CD4-positive, alpha-beta T cell treated with Interleukin-15 for 4 hours (primary cell): Measurements from ENCODE around the gene CEP68.
"Not testable (repeated sequence)": the region's sequence is repeated elsewhere in the genome, so short reads cannot be mapped to it uniquely, and the experiment has no call there.

Experiments used
- DNase-seq: peaks from one replicate; pipeline ENCODE4 v3.0.0-alpha.2; 2020; ENCODE audit warnings: low spot score

CEP68 gene

DNA sequence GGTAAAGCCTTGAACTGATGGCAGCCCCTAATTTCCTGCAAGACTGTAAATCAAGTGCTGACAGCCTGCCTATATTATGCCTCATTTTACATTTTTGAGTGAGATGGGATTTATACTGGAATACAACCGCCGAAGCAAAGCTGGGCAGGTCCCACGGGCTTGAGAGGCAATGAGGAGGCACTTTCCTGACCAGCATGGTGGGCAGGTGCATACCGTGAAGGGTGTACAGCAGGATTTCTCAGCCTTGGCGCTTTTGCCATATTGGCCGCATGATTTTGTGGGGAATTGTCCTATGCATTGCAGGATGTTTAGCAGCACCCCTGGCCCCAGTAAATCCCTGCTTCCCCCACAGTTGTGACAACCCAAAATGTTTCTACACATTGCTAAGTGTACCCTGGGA, 22.8 kb downstream of the CEP68 start:
- no peak for DNase-seq

DNA sequence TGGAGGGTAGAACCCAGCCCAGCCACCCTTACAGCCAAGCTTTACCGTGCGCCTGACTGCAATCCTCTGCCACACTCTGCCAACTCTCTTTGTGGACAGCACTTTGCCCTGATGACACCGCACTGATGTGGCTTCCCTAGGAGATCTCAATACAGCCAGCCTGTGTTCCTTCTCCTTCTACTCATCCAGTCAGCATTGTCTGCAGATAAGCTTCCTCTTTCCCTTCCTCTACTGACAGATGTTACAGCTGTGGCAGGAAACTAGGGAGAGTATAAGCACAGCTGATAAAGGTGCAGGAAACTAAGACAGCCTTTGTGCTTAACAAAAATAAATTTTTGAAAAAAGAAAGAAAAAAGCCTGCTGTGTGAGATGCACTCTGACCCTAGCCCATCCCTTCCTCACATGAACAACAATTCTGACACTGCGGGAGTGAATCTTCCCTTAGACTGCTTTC, 25.0 kb downstream of the CEP68 start:
- DNase-seq = no peak

DNA sequence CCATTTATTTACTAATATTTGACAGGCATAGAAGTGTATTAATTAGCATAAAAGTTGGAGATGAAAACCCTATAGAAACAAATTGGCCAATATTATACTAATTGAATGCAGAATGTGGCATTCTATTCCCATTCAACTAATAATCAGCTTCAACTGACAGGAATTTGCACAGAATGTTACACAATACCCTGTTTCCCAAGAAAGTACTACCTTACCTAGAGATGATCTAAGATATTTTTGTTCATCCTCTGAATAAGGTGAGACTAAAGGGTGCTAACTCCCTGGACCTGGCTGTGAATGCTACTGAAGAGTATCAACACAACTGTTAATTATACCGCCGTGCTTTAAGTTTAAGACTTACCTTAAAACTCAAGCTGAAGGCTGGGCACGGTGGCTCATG, 28.9 kb downstream of the CEP68 start:
- no peak for DNase-seq

DNA sequence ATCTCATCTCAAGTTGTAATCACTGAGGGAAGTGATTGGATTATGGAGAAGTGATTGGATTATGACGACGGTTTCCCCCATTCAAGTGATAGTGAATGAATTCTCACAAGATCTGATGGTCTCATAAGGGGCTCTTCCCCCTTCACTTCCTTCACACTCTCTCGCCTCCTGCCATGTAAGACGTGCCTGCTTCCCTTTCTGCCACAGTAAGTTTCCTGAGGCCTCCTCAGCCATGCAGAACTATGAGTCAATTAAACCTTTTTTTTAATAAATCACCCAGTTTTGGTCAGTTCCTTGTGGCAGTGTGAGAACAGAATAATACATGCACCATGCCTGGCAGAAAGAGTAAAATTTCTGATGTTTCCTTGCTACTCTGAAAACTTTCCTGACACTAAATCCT, 36.6 kb downstream of the CEP68 start:
- DNase-seq = no peak

DNA sequence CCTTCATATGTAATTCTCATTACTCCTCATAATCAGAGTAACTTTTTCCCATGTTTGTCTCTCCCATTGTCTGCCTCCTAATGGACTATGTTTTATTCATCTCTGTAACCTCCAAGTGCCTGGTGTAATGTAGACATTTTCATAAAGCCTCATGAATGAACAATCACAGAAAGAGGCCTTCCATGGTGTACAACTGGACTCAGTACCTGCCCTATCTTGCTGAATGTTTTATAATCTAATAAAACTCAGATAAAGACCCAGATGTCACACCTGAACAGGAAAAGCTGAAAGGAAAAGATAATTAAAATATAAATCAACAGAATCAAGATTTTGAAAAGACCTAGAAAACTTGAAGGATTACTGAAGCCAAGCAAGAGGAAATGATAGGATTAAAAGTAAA, 37.0 kb downstream of the CEP68 start:
- no peak for DNase-seq

DNA sequence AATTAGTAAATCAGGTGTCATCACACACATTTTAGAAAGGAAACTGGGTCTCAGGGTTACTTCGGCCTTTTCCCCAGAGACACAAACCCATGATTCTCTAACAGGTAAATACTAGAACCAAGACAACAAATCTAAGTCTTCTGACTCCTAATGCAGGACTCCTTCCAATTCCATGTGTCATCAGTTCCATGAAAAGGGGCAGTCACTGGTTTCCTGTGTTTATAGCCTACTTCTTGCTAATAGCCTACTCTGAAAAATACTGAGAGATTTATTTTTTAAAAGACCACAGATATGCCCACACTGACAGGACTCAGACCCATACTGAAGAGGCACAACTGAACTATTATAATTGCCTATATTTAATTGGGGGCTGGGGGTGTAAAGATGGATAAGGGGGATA, 40.7 kb downstream of the CEP68 start:
- no peak for DNase-seq

DNA sequence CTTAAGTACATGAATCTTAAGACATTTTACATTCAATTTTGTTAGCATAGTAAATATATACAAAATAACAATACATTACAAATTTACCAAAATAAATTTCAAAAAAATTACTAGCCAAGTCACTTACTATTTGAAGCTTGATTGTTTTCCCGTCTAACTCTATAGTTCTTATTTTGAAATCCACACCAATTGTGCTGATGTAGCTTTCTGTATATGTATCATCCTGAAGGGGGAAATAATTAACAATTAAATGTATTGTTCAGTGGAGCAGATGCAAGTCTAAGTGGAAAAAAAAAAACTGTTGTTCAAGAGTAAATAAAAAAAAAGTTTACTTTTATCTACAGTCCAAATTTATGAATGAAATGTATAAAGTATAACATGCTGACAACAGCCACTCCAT, 41.6 kb downstream of the CEP68 start:
- no peak for DNase-seq

DNA sequence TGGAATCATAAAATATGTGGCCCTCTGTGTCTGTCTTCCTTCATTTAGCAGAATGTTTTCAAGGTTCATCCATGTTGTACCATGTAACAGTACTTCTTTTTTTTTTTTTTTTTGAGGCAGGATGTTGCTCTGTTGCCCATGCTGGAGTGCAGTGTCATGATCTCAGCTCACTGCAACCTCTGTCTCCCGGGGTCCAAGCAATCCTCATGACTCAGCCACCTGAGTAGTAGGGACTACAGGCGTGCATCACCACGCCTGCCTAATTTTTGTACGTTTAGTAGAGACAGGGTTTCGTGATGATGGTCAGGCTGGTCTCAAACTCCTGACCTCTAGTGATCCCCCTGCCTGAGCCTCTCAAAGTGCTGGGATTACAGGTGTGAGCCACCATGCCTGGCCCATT, 42.5 kb downstream of the CEP68 start:
- DNase-seq = no peak

DNA sequence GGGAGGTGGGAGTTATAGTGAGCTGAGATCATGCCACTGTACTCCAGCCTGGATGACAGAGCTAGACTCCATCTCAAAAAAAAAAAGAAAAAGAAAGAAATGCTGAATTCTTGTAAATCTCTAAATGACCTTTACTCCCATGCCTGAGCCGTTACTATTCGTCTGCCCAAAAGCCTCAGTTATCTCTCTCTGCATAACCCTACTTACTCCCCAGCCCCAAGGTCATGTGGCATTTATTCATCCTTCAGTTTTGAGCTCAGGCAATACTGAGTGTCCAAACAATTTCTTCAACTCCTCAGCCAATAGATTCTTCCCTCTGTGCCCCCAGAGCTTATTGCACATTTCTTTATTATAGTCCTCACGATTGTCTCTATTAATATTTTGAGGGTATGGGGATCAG, 44.9 kb downstream of the CEP68 start:
- DNase-seq = no peak

DNA sequence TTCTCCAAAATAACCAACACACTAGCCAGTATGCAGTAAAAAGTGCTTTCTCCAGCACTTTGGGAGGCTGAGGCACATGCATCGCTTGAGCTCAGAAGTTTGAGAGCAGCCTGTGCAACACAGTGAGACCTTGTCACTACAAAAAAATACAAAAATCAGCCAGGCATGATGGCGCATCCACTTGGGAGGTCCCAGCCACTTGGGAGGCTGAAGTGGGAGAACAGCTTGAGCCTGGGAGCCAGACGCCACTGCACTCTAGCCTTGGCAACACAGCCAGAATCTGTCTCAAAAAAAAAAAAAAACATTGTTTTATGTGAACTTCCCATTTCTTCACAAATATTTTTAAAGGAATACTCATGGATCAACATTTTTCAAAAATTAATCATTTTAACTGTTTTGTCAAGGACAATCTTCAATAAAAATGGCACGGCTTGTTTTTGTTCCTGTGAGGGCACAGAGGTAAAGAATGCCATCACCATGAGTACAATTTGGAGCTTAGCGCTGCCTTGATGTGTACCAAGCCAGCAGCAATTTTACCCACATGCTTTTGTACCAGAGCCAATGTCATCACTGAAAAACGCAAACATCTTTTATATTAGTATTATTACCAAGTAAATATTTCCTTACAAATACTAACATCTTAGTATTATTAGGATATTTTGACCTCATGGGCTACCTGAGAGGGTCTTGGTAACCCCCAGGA, 46.9 kb downstream of the CEP68 start:
- DNase-seq = no peak

DNA sequence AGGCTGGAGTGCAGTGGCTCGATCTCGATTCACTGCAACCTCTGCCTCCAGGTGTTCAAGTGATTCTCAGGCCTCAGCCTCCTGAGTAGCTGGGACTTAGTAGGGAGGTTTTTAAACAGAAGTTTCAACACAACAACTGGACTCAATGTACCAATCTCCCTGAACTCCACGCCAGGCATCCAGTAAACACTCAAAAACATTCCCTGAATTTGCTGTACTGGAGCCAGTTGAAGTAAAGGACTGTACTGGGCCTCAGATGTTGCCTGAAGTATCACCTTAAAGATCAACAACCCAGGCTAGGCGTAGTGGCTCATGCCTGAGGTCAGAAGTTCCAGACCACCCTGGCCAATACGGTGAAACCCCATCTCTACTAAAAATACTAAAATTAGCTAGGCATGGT, 51.3 kb downstream of the CEP68 start:
- DNase-seq = no peak

DNA sequence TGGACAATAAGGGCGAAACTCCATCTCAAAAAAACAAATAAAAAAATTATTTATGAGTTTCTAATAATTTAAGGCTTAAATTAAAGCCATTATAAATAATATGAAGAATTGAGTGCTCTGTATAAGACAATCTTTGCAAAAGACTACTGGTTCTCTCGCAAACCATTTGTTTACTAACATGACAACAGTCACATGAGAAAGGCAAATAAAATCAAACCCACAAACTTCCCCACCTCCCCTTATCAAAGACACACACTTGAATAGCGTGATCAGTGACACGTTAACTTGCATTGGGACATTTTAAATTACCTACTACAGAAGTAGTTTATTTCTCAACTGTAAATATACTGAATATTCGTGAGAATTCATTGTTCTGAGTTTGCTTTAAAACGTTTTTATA, 52.6 kb downstream of the CEP68 start:
- no peak for DNase-seq

DNA sequence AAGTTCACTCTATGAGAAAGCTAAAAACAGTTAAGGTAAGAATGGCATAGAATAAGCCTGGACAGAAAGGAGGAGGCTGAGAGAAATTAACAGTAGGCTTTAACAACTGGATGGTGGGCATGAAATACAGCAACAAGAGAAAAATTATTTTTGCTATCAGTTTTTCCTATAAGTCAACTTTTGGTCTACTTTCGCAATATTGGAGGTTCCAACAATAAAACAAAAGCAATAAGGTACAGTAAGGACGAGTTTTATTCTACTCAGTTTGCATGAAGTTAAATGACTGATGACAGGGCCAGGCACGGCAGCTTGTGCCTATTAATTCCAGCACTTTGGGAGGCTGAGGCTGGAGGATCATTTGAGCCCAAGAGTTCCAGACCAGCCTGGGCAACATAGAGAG, 56.4 kb downstream of the CEP68 start:
- DNase-seq = no peak

DNA sequence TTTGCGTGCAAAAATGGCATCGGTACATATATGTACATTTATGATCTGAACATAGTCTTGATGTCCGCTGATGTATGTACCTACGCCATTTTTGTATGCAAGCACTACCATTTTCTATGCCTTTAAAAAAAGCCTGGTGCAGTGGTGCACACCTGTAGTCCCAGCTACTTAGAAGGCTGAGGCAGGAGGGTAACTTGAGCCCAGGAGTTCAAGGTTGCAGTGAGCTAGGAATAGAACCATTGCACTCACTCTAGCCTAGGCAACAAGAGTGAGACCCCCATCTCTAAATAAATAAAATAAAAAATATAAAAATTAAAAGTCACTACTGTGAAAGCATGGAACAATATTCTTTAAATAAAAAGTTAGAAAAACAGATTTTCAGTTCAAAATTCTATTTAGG, 57.0 kb downstream of the CEP68 start:
- no peak for DNase-seq

DNA sequence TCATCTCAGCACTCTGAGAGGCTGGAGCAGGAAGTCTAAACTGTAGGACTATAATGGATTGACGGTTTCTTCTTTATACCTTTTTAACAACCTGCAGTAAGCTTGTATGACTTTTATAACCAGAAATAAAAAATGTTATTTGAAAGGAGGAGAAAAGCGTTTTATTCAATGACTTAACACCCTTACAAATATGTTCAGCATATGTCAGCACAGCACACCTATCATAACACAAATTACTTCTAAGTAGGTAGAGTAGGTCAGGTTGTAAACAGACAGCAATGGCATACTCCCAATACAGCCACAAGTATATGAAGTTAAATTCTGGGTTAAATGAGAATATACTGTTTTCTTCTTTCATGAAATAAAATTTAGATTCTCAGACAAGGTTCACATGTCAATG, 57.6 kb downstream of the CEP68 start:
- no peak for DNase-seq

DNA sequence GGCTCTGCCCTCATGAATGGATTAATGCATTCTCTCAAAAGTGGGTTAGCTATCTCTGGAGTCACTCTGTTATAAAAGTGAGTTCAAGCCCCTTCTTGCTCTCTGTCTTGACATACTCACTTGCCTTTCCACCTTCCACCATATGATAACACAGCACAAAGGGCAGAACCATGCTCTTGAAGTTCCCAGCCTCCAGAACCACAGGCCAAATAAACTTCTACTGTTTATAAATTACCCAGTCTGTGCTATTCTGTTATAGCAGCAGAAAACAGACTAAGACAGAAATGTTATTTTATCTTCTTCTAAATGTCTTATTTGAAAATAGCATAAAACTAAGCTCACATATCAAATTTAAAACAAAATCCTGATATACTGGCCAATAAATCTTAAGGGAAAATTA, 58.7 kb downstream of the CEP68 start:
- DNase-seq = no peak

DNA sequence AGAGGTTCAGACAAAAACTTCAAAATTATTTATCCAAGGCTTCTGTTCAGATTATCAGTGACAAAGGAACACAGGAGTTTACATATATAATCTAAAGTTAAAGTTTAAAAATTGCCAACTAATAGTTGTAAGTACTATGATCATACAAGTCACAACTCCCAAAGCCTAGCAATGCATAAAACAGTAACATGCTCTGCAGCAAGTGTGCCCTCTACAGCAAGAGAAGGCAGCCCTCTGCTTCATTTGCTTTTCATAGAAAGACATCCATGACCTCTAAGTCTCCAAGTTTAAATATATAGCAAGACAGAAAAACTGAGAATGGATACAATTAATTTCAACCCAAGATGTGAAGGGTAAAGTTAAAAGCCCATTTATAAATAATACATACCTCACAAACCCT, 60.4 kb downstream of the CEP68 start:
- DNase-seq = no peak

DNA sequence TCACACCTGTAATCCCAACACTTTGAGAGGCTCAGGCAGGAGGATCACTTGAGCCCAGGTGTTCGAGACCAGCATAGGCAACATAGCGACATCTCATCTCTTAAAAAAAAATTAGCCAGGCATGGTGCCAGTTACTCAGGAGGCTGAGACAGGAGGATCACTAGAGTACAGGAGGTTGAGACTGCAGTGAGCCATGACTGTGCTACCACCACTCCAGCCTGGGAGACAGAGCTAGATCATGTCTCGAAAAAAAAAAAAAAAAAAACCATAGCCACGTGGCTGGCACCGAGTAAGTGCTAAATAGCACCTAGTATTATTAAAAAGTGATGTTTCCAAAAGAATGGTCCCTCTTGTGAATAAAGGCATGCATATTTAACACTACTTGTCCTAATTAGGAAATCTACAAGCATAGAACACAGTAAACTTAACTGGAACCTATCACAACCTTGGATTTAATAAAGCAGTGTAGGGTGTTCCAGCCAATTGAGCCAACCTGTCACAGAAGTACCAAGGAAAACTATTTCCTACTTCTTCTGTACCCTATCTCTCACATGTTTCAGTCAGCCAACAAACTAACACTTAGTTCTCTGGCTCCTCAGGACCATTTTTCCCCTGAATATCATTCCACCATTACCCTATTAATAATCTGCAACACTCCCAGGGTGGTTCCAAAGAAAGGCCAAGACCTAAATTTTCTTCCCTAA, 64.9 kb downstream of the CEP68 start:
- DNase-seq = no peak

DNA sequence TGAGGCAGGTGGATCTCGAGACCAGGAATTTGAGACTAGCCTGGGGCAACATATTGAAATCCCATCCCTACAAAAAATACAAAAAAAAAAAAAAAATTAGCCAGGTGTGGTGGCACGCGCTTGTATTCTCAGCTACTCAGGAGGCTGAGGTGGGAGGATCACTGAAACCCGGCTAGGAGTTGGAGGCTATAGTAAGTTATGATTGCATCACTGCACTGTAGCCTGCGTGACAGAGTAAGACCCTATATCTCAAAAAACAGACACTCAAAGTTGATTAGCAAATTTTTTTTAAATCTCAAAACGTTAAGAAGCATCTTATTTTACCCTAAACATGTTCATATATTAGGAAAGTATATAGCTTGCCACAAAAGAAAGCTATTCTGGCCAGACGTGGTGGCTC, 66.1 kb downstream of the CEP68 start:
- no peak for DNase-seq

DNA sequence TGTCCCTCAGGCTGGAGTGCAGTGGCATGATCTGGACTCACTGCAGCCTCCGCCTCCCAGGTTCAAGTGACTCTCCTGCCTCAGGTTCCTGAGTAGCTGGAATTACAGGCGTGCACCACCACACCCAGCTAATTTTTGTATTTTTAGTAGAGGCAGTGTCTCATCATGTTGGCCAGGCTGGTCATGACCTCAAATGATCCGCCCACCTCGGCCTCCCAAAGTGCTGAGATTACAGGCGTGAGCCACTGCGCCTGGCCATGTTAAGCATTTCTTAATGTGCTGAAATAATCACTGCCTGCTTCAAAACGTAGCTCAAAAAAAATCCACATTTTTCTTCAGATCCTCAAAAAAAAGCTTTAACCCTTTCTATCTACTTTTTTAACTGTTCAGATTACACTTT, 69.2 kb downstream of the CEP68 start:
- DNase-seq = not testable (repeated sequence)

DNA sequence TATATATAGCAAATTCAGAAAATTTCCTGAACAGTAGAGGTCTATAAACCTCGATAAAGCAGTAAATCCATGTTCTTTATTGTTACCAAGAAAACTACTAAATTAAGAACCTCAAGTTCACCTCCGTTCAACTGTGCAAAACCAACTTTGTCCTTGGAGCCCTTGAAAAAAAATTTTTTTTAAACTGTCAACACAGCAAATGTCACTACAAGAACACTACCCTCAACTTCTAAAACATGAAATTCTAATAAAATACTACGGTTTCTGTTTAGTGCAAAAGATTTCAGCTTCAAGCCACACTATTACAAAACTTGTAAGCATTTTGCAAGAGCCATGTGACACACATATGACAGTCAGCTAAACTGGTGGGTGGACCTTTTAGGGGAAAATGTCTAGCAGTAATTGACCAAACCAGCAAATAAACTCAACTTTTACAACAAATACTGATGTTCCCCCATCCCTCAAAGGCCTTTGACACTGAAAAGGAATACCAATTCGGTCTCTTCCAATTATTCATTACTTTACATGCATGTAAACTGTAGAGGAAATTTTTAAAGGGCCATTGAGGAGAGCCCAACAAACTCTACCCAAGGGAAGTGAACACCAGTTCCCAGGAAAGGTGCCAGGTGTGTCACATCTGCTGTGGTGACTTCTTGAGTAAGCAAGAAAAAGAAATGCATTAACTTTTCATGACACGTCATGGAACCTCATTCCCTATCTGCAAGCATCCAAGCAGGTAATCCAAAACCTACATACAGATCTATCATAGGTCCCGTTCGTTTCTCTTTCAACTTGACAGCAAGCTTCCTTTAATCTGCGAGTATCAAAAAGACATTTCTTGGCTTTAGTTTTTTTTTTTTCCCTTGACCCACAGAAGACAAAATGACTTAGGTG, 72.3 kb downstream of the CEP68 start:
- no peak for DNase-seq

DNA sequence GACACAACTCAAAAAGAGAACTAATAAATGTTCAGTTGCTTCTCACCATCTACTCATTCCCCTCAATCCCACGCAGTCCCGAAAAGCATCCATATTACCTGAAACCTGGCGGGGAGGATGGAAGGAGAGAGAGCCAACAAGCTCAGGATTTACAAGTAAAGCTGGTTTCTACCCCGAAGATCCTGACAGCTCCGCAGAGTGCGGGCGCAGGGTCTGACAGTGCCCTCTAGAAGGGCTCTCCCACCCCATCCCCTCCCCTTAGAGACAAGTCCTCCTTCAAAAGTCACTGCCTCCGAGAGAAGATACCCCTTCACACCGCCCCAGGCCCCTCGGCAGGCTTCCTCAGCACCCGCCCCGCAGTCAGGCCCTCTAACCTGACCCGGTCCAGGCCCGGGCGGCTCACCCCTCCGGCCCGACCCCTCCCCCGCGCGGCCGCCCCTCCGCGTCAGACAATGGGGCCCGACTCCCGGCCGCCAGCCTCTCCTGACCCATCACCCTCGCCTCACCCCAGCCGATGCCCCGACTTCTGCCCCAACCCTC, 73.1 kb downstream of the CEP68 start:
- peak; percentile 6 for DNase-seq
